K562 (cell line): ENCODE measurements around the gene SMC4. TPM values are rescaled to one million over a fixed set of nuclear protein-coding genes. Genes with fewer than 3 reads are reported as not detected.
A peak's percentile ranks its signal among the peaks of the same experiment; 100 is the strongest.

ENCODE experiments used
- ETS2 ChIP-seq: IDR thresholded peaks from 2 replicates; pipeline ENCODE4 v1.6.1; 2016; ENCODE audit warnings: borderline replicate concordance, missing genetic modification characterization, mild to moderate bottlenecking, moderate library complexity, missing compliant biosample characterization; ENCODE audit not compliant: poor library complexity, severe bottlenecking
- FIP1L1 ChIP-seq: fragments of 200-400 bp; formaldehyde crosslinking; IDR thresholded peaks from 2 replicates; pipeline ENCODE4 v1.6.1; 2018; ENCODE audit warnings: mild to moderate bottlenecking, low read depth, low read length; ENCODE audit not compliant: poor library complexity, severe bottlenecking
- HNRNPUL1 ChIP-seq: fragments of 200-400 bp; formaldehyde crosslinking; IDR thresholded peaks from 2 replicates; pipeline ENCODE4 v1.6.1; 2017; ENCODE audit warnings: low read length
- NCOA2 ChIP-seq, 2 experiments: fragments of 450-650 bp; IDR thresholded peaks; 2 replicates each; pipeline ENCODE4 v1.6.1; 2018; ENCODE audit warnings: mild to moderate bottlenecking in 2 of 2, moderate library complexity in 1 of 2; ENCODE audit not compliant: partially characterized antibody in 2 of 2
- PCBP2 ChIP-seq: fragments of 200-400 bp; formaldehyde crosslinking; IDR thresholded peaks from 2 replicates; pipeline ENCODE4 v1.6.1; 2018; ENCODE audit warnings: low read length, low read depth, mild to moderate bottlenecking, moderate library complexity; ENCODE audit not compliant: poor library complexity, severe bottlenecking
- SAP30 ChIP-seq: fragments of 200-600 bp; sonication (generic); IDR thresholded peaks from 2 replicates; pipeline ENCODE4 v1.6.1; 2012; ENCODE audit warnings: borderline replicate concordance, low read depth, mild to moderate bottlenecking, moderate library complexity, low read length, control low read depth, inconsistent platforms; ENCODE audit not compliant: insufficient read depth, poor library complexity, severe bottlenecking
- SIRT6 ChIP-seq: IDR thresholded peaks from one replicate; pipeline ENCODE4 v1.6.1; 2012; ENCODE audit warnings: low read depth, mild to moderate bottlenecking, control low read depth, inconsistent platforms, low read length, moderate library complexity
- SRF ChIP-seq, 2 experiments: fragments of 250-450, 450-650 bp in 1 of 2; sonication (Bioruptor Pico) in 1 of 2; sonication (generic) in 1 of 2; formaldehyde crosslinking; IDR thresholded peaks; 2 replicates each; pipeline versions ENCODE4 v1.5.0 to v1.5.1; 2020 to 2022; ENCODE audit warnings: mild to moderate bottlenecking in 1 of 2, missing genetic modification reagents in 1 of 2
- TEAD1 ChIP-seq, 2 experiments: fragments of 450-650 bp in 1 of 2; sonication (generic) in 1 of 2; formaldehyde crosslinking; IDR thresholded peaks; 2 replicates each; pipeline versions ENCODE4 v1.4.0 to v1.8.0; 2020 to 2022; ENCODE audit warnings: mild to moderate bottlenecking in 2 of 2, missing genetic modification reagents in 1 of 2
- ZFP1 ChIP-seq: fragments of 450-650 bp; formaldehyde crosslinking; IDR thresholded peaks from 2 replicates; pipeline ENCODE4 v1.4.0; 2020; ENCODE audit warnings: mild to moderate bottlenecking, mixed read lengths
- polyA plus RNA-seq, 8 experiments: library from polyadenylated mRNA; depleted of rRNA in 4 of 8; stranded (reverse) in 5 of 8; unstranded in 3 of 8; fragments of >200 nt; fragmentation: Nextera tagmentation in 2 of 8; fragmentation: Illumina TruSeq in 1 of 8; extraction: Ambion mirVana in 2 of 8; extraction: Trizol in 1 of 8; gene quantifications; 2 replicates each; pipeline versions ENCODE4 v1.2.1 to v1.2.3, GENCODE V29; 2011 to 2014; ENCODE audit warnings: inconsistent platforms in 1 of 8, missing spikeins in 1 of 8
- total RNA-seq, 7 experiments: library from RNA; depleted of rRNA in 6 of 7; stranded (reverse); fragments of >200 nt in 6 of 7; fragmentation: Illumina TruSeq in 2 of 7; extraction: Trizol in 2 of 7; gene quantifications; 2 replicates each; pipeline versions ENCODE4 v1.2.1 to v1.2.3, GENCODE V29; 2011 to 2021; ENCODE audit warnings: low replicate concordance in 1 of 7
- TF ChIP-seq, protein P1 (sequence below), 2 experiments: IDR thresholded peaks; 2 replicates each; pipeline ENCODE4 v1.6.1; 2012; ENCODE audit warnings: improper control_type of control experiment in 2 of 2, low read depth in 2 of 2, low read length in 2 of 2, borderline replicate concordance in 1 of 2
- TF ChIP-seq, protein P2 (sequence below), 3 experiments: fragments of 200-800 bp in 1 of 3; sonication (Bioruptor generic) in 1 of 3; sonication (generic) in 1 of 3; formaldehyde crosslinking in 1 of 3; IDR thresholded peaks; 2 replicates each; pipeline versions ENCODE4 v1.6.1 to v1.8.0; 2016 to 2022; ENCODE audit warnings: mild to moderate bottlenecking in 2 of 3, missing compliant biosample characterization in 2 of 3, missing genetic modification characterization in 2 of 3, missing genetic modification reagents in 1 of 3
- TF ChIP-seq, protein P3 (sequence below): sonication (generic); formaldehyde crosslinking; IDR thresholded peaks from 2 replicates; pipeline ENCODE4 v1.8.0; 2023; ENCODE audit warnings: mild to moderate bottlenecking, missing genetic modification reagents
- TF ChIP-seq, protein P4 (sequence below): sonication (generic); formaldehyde crosslinking; IDR thresholded peaks from 2 replicates; pipeline ENCODE4 v1.8.1; 2022; ENCODE audit warnings: missing genetic modification reagents

The SMC4 gene
- total and polyA plus RNA-seq, 9 of the 15 experiments (the other 6 are each of a cell fraction or from before 2014, with no cell fraction given), result 87.9 to 347 (median 176) TPM

DNA sequence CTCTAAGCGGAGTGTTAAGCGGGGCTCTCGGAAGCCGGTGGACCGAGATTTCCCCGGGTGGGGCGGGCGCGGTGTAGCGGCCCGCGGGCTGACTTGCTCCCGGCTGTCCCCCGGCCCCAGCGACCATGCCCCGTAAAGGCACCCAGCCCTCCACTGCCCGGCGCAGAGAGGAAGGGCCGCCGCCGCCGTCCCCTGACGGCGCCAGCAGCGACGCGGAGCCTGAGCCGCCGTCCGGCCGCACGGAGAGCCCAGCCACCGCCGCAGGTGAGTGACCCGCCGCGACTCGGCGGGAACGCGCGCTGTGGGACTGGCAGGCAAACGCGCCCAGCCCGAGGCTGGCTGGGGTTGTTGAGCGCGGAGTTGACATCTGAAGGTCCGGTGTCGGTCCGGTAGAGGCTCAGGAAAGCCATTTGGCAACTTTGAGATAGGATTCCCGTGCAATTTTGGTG, 1.3 kb downstream of the SMC4 start (continued):
- TF ChIP-seq ETS2 (tag), result no peak
- TF ChIP-seq FIP1L1, result peak; percentile 67
- TF ChIP-seq, protein P1, sequence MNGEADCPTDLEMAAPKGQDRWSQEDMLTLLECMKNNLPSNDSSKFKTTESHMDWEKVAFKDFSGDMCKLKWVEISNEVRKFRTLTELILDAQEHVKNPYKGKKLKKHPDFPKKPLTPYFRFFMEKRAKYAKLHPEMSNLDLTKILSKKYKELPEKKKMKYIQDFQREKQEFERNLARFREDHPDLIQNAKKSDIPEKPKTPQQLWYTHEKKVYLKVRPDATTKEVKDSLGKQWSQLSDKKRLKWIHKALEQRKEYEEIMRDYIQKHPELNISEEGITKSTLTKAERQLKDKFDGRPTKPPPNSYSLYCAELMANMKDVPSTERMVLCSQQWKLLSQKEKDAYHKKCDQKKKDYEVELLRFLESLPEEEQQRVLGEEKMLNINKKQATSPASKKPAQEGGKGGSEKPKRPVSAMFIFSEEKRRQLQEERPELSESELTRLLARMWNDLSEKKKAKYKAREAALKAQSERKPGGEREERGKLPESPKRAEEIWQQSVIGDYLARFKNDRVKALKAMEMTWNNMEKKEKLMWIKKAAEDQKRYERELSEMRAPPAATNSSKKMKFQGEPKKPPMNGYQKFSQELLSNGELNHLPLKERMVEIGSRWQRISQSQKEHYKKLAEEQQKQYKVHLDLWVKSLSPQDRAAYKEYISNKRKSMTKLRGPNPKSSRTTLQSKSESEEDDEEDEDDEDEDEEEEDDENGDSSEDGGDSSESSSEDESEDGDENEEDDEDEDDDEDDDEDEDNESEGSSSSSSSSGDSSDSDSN (IDR thresholded peaks at IDR 0.05; ENCODE audit: borderline replicate concordance in 1 of 2, low read depth in 2 of 2, low read length in 2 of 2), result peak; percentile 52 to 88; a peak in 3 of 4 replicates
- peak; percentile 36 for TF ChIP-seq SAP30
- no peak for TF ChIP-seq ZFP1 (CRISPR knock-in tag)
- TF ChIP-seq PCBP2, result no peak
- no peak for TF ChIP-seq NCOA2 (IDR thresholded peaks at IDR 0.05; ENCODE audit: partially characterized antibody in 2 of 2)
- TF ChIP-seq TEAD1 (CRISPR knock-in tag; IDR thresholded peaks at IDR 0.05), result peak in 1 of 2 experiments; percentile 52; a peak in 1 of 4 replicates
- TF ChIP-seq, protein P2, sequence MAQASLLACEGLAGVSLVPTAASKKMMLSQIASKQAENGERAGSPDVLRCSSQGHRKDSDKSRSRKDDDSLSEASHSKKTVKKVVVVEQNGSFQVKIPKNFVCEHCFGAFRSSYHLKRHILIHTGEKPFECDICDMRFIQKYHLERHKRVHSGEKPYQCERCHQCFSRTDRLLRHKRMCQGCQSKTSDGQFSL (CRISPR knock-in tag; IDR thresholded peaks at IDR 0.05), result 0 out of 2 replicates have a peak, but pooled peaks have one; percentile 3
- TF ChIP-seq, protein P2 (tag; IDR thresholded peaks at IDR 0.05), result no peak
- TF ChIP-seq, protein P3, sequence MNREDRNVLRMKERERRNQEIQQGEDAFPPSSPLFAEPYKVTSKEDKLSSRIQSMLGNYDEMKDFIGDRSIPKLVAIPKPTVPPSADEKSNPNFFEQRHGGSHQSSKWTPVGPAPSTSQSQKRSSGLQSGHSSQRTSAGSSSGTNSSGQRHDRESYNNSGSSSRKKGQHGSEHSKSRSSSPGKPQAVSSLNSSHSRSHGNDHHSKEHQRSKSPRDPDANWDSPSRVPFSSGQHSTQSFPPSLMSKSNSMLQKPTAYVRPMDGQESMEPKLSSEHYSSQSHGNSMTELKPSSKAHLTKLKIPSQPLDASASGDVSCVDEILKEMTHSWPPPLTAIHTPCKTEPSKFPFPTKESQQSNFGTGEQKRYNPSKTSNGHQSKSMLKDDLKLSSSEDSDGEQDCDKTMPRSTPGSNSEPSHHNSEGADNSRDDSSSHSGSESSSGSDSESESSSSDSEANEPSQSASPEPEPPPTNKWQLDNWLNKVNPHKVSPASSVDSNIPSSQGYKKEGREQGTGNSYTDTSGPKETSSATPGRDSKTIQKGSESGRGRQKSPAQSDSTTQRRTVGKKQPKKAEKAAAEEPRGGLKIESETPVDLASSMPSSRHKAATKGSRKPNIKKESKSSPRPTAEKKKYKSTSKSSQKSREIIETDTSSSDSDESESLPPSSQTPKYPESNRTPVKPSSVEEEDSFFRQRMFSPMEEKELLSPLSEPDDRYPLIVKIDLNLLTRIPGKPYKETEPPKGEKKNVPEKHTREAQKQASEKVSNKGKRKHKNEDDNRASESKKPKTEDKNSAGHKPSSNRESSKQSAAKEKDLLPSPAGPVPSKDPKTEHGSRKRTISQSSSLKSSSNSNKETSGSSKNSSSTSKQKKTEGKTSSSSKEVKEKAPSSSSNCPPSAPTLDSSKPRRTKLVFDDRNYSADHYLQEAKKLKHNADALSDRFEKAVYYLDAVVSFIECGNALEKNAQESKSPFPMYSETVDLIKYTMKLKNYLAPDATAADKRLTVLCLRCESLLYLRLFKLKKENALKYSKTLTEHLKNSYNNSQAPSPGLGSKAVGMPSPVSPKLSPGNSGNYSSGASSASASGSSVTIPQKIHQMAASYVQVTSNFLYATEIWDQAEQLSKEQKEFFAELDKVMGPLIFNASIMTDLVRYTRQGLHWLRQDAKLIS, result 0 out of 2 replicates have a peak, but pooled peaks have one; percentile 17
- TF ChIP-seq, protein P4, sequence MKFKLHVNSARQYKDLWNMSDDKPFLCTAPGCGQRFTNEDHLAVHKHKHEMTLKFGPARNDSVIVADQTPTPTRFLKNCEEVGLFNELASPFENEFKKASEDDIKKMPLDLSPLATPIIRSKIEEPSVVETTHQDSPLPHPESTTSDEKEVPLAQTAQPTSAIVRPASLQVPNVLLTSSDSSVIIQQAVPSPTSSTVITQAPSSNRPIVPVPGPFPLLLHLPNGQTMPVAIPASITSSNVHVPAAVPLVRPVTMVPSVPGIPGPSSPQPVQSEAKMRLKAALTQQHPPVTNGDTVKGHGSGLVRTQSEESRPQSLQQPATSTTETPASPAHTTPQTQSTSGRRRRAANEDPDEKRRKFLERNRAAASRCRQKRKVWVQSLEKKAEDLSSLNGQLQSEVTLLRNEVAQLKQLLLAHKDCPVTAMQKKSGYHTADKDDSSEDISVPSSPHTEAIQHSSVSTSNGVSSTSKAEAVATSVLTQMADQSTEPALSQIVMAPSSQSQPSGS (CRISPR knock-in tag), result no peak
- no peak for TF ChIP-seq HNRNPUL1
- TF ChIP-seq SRF (CRISPR knock-in tag; IDR thresholded peaks at IDR 0.05), result no peak
- no peak for TF ChIP-seq SIRT6
